Measurements from ENCODE around the gene HOXA11.

The HOXA11 gene

DNA sequence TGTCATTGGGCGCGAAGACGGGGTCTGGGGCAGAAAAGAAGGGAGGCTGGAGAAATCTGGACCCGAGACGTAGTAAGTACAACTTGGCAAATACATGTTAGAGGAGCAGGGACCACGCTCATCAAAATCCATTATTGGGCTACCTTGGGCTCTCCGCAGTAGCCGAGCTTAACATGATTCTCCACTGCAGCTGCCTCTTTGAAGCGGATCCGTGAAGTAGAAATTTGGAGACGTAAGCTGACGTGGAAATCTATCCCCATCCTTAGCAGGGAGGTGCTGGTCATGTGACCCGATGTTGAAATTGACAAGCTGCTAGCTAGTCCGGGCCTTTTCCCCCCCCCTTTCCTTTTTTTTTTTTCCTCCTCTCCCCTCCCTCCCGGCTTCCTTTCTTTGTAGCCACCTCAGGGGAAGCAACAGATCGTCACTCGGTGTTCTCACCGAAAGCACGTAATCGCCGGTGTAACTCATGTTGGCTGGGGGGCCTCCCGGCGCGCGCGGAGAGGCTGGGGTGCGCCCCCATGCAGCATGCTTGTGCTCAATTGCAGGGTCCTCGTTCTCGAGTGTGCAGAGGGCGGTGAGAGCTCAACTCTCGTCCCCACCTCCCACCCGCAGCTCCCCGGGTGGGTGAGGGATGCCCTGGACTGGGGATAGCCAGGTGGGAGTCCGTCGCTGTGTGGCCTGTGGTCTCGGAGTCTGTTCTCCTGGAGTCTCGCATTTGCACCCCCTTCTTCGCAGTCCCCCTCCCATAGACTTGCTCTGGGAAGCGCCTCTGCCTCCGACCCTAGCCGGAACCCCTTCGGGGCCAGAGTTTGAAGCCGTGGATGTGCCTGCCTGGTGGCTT lies at the start of gene HOXA11:
TSS of gene HOXA11 (minus strand) at position 220 of the 841 bp plus-strand sequence. CDS start at position 132, 88 bp downstream.
- DNase-seq: no peak

DNA sequence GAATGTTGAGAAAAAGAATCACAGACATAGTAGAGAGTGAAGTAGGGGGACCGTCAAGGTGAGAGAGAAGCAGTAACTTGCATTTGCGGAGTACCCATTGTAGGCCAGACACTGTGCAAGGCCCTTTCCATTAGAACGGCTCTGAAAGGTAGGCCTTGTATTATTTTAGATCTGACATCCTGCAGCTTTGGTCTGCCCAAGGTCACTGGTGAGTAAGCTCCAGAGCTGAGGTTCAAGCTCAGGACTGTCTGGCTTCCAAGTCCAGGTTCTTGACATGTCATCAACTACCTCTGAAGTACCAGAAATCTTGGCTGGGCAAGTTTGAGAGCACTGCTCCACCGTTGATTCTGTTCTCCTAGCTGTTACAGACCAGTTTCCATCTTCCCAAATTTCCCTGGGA lies 44.4 kb upstream of the HOXA11 start:
- DNase-seq: no peak

DNA sequence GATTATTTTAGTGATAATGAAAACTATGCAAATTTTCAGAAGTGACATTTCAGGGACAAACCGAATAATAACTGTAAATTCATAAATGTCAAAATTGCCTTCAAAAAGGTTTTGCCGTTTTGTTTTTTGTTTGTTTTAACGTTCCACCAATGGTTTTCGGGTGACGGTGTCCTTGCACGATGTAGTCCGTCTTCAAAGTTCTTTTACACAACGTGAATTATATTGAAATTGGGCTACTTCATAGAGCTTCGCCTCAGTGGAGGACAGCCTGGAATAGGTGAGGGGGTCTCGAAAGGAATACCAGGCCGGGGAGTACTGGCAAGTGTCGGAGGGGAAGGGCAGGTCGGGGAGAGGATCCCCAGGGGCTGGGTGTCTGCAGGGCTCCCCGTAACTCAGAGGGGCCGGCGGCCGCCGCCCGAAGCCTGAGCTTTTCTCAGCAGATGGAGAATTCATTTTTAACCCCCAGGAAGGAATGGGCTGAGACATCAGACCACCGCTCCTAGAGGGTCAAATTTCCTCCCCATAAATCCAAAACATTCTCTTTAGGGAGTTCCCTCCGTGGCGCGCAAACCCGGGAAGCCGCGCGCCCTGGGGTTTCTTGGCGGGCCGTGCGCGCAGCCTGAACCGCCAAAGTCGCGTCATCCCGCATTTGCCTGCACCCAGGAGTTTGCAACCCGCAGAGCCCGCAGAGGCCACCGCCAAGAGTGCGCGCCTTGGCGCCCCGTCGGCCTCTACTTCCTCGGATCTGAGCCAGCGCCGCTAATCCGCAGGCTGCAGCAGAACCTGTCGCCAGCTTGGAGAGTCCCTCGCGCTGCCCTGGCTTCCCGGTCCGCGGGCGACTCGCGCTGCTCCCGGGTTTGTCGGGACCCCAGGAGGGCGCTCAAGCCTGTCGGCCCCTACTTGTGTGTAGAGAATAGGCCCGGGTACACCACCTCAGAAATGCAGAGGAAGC lies 40.2 kb upstream of the HOXA11 start:
- DNase-seq: no peak

DNA sequence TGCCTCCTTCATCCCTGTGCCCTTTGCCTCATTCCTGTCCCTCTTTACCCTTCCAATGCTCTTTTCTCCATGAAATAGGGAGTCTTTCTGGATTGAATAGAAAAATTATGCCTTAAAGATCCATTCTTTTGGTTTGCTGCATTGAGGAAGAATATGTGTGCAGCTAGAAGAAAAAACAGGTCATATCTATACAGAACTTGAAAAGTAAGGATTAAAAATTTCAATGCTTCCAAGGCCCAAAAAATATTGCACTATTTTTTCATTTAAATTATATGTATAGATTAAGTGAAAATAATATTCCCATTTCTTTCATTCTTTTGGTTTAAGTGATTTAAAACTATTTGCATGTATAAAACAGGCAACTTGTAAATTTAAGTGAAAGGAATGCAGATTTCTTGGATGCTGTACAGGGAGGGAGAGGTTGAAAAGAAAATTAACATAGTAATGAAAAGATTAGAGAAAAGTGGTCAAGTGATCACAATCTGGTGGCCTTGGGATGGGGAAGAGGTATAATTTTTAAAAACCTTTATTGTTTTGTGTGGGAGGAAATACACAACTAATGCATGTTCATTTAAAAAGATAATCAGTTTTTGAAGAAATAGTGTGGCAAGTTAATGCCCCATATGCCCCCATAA lies 39.0 kb upstream of the HOXA11 start:
- DNase-seq: no peak

DNA sequence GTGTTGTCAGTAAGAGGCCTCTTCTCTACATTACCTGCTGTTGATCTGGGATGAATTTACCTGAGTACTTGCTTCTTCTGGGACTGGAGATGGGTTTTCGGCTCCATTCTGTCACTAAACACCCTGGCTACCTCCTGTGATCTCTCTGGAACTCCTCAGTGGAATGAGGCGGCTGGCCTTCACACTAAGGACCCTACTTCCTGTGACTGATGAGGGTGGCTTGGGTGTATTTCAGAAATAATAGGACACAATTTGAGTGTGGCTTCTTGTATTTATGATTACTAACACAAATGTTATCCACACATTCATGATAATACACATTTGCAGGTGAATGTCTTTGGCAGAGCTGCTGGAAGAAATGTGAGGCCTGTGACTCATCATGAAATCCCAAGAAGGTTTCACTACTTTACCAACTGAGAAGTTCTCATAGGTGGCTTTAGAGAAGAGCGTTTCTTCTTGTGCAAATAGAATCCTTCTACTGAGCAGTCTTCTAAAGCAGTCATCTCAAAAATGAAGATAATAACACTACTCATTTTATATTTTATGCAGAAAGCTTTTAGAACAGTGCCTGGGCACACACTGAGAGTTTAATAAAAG lies 36.3 kb upstream of the HOXA11 start:
- DNase-seq: no peak

DNA sequence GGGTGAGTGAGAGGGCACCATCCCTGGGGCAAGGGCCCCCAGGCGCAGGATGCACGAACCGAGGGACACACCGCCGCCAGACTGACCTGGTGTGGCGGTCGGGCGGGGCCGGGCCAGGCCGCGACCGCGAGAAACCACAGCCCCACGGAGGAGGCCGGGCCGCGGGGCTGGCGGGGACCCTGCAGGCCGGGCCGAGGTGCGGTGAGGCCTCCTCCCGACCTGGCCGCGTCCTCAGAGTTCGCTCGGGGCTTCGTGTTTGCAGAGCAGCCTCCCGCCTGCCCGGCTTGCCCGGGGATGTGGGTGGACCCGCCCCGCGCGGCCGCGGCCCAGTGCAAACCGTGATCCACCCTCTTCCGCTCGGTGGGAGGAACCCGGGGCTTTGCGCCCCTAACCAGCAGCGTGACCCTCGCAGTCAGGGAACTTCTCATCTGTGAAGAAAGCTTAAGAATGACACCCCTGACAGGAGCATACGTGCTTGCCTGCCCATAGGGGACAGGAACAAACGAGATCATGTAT lies 35.5 kb upstream of the HOXA11 start:
- DNase-seq: no peak

DNA sequence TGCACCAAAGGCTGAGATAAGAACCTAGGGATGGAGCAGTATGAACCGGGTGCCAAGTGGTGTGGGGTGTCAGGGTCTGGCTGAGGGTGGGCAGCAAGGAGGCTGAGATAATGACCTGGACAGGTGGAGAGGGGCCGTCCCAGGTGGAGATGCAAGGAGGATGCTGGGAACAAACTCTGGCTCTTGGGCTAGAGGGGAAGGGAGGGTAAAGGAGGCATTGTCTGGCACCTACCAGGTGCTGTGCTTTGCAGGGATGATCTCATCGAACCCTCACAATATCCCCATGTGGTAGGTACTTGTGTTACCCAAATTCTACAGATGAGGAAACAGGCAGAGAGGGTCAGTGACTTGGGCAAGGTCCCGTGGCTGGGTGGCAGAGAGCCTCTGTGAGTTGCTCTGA lies 34.8 kb upstream of the HOXA11 start:
- DNase-seq: no peak

DNA sequence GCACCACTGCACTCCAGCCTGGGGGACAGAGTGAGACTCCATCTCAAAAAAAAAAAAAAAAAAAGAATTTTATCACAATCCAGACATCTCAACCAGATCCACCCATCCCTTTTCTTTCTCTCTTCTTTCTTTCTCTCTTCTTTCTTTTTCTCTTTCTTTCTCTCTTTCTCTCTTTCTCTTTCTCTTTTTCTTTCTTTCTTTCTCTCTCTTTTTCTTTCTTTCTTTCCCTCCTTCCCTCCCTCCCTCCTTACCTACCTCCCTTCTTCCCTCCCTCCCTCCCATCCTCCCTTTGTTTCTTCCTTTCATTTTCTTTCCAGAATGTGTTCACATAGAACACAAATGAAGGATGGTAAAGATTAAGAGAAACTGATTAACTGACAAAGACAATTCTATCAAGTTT lies 32.9 kb upstream of the HOXA11 start:
- DNase-seq: no peak

DNA sequence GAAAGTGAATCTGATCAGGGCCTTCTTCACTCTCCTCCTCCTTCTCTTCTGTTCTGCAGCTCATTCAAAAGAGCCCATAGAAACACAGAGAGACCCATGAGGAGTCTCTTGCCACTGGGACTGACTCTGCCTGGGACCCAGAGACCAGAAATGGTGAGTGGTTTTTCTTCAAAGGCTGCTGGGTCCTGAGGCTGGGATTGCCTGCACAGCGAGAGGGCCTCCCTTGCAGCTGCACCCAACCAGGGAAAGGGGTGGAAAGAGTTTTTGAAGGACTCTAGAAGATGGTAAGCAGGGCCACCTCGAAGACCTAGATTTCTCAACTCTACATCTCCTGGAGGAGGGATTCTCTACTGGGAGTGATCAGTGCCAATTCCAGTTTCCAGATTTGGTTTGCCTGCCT lies 30.3 kb upstream of the HOXA11 start:
- no peak for DNase-seq

DNA sequence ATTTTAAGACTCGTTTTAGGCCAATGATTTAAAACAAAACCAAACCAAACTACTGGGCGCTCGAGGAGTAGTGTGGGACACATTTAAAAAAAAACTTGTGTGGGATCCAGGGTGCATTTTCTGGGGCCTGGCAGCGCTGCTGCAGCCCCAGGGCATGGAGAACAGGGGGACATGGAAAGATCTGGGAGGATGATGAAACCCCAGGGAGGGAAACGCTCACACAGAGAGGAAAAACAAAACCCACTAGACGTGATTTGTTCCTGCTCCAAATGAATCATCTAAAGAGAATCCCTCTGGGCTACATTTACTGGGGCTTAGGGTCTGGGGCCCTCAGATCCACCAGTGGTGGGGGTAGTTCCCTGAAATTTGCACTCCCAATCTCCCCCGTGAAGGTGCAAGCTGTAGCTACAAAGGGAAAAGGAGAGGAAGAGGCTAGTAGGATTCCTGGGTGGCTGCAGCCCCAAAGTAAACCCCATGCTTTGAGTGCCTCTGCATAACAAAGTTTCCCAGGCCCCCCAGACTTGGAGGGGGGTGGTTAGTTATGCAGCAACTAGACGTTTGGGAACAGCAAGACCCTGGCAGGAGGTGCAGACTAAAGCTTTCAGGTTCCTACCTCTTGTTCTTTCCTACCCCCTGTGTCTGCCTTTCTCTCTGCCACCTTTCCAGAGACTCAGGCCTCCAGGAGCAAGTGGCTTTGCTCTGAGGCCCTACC lies 29.4 kb upstream of the HOXA11 start:
- no peak for DNase-seq

DNA sequence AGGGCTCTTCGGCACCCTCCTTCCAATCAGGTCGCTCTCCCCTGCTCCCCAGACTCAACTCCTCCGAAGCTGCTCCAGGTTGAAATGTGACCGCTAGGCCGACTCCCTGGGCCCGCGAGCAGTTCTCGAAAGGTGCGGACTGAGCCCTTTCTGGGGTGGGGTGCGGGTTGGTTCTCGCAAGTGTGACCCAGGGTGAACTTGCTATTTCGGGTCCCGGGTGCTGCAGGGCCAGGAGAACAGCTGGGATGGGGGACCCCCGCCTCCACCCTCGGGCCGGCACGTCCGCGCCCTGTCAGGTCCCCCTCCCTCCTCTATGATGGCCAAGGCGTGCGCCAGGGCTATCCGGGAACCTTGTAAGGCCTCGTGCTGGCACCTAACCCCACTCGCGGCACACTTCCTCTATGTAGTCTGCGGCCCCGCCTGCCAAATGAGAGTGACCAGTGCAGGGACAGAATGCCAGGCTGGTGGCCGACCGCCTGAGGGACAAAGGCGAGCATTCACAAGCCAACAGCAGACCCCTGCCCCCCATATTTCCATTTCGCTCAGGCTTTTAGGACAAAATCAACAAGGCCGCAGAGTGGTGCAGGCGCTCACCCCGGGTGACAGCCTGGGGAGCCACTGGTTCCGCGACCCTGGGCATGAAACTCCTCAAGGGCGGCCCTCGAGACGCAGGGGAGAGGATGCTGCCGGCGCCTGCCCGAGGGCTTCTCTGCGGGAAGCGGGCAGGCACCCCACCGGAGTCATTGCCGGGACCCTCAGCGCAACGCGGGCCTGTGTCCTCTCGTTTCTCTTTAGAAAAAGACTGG lies 28.6 kb upstream of the HOXA11 start:
- no peak for DNase-seq

DNA sequence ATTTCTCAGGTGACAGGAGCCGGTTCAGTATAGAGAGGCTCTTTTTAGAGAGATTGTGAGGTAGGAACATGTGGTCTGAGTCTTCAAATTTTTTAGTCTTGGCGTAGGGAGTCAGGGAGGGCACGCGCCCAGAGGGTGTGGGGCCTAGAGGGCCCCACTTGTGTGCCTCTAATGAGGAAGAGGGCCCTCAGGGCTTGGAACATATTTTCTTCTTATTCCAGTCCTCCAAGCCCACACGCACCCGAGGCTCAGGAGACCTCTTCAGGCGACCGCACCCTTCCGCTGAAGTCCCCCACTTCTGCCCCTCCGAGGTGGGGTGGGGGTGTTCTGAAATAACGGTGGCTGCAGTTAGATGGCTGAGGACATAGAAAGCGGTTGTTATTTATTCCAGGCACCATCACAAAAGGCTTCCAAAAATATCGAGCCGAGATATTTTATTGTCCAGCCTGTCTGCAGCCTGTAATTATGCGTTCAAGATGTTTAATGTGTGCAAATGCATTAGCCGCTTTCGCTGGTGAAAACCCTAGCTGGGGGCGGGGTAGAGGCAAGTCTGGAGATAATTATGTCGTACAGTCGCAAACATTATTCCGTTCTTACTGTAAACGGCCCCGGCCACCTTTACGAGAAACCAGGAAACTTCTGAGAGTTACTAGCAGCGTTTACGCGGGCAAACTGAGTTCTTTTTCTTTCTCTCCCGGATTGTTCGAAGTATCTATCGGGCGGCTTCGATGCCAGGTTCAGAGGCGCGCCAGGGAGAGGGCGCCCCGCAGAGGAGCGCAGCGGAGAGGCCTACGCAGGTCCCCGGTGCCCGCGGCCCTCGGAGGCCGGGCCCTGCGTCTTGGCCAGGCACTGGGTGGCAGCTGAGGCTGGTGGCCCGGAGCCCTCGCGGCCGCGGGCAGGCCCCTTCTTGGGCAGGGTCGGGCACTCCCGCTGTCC lies 27.7 kb upstream of the HOXA11 start:
- DNase-seq: no peak

DNA sequence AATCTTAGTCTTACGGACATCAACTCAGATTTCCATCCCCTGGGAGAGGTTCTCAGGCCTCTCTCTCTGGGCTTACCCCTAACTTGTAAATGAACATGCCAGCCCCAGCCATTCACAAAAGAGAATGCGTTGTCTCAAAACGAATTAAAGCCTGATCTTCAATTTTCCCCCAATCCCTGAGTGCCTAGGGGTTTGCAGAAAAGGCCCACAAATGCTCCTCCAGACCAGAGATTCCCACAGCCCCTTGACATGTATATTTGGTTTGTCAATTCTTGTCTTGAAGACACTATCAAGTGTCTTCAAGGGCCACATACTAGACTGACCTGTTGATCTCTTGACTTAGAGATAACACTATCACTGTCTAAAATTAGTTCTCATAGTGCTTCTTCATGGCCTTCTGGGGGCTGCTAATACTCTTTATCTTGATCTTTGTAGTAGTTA lies 26.8 kb upstream of the HOXA11 start:
- DNase-seq: no peak

DNA sequence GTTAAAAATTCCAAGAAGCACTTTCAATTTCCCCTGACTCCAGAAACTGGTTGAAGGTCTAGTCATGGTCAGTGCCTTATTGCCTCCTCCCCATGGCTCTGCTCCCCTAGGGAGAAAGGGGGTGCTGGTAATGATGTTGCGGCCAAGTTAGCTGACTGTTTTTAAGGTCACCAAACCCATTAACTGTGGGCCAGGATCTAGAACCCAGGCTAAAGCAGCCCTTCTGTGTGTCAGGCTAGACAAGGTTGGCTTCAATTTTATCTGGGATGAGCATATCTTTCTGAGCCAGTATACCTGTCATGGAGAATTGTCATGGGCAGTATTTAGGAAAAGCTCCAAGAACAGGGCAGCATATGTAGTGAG lies 26.0 kb upstream of the HOXA11 start:
- no peak for DNase-seq

DNA sequence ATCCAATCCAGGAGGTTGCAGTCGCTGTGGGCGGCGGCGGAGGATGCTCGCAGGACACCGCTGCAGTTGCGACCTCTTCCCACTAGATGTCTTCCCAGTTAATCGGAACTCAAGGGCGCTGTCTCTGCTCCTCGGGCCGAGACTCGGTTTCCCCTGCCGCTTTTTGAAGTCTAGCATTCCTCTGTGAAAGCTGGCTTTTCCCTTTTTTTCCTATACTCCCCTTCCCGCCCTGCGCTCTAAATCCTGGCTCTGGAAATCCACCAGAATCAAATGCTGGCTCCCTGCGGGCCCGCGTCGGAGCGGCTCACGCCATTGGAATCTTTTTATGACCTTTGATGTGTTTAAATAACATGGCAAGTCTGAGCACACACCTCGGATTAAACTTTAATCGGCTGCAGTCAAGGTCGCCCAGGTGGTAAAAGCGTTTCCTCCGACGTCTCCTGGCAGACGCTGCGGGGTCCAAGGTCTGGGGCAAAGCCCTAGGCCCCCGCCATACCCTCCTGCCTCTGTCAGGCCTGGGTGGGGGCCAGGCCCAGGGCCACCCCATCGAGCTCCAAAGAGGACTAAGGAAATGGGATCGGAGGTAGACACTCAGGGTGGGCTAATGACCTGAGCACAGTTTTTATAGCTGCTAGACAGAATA lies 25.5 kb upstream of the HOXA11 start:
- DNase-seq: peak in 11 of 56 donors; percentile 4 to 21 (median 8)

DNA sequence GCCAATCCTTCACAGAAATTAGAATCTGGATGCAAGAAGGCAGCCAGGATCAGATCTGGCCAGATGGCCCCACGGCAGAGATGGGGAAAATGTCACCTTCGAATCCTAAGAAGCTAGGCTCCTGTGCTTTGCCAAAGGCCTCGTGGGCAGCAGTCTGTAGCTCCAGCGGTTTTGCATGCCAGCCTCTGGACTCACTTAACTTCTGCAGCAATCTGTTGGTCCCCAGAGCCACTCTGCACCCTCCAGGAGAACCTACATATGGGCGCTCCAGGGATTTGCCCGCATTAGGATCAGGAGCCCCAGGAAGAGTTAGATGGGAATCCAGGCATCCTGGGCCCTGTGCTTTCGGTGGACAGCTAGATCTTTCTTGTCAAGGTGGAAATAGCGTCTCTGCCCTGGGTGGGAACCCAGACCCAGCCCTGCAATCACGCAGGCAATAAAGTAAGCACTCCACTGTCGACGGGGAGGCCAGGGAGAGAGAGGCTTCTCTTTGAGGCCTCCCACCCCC lies 25.0 kb upstream of the HOXA11 start:
- DNase-seq: no peak

DNA sequence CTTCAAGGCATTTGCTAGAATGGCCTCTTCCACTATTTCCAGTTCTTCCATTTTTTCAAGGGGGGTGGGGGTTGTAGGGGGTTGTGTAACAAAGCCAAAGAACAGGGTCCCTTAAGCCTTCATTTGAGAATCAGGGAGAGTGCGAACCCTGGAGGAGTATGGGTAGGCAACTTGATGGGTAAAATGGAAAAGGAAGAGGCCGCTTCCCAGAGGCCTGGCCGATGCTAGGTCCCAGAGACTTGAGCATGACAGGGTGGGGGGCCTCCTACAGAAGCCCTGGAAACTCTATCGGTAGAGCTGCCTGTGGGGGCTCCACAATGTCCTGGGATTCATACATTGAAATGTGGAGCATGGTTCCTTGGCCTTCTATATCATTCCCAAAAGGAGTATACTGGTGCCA lies 24.0 kb upstream of the HOXA11 start:
- no peak for DNase-seq
